Epithelial cell of proximal tubule (primary cell): Measurements from ENCODE around the gene NTSR2. TPM values are rescaled to one million over a fixed set of nuclear protein-coding genes. Genes with fewer than 3 reads are reported as not detected.

Experiments
- DNase-seq: peaks from one replicate; pipeline ENCODE4 v3.0.0-alpha.2; 2011; ENCODE audit warnings: low read depth
- H3K4me3 ChIP-seq: 2 replicates; pipeline ENCODE4 v1.5.1; 2011; ENCODE audit warnings: low read depth, mild to moderate bottlenecking, low read length
- CTCF ChIP-seq: conservative IDR thresholded peaks from 2 replicates; pipeline ENCODE4 v1.5.1; 2012; ENCODE audit warnings: low read depth, mild to moderate bottlenecking, low read length
- total RNA-seq: library from RNA; depleted of rRNA; stranded (reverse); fragments of >200 nt; gene quantifications from 2 replicates; pipeline ENCODE4 v1.2.3, GENCODE V29; 2015

NTSR2 gene
- total RNA-seq, 1 donor from 2014 or later, result not detected

GRCh38 chr2:11691076-11691660 lies 21.2 kb upstream of the NTSR2 start:
- H3K4me3 ChIP-seq, result no peak overlapping the region
- no peak for DNase-seq
- TF ChIP-seq CTCF, result no peak

GRCh38 chr2:11688222-11689069 lies 18.5 kb upstream of the NTSR2 start:
- DNase-seq, result no peak
- peak; percentile 88 for TF ChIP-seq CTCF

GRCh38 chr2:11687736-11688135 lies 17.7 kb upstream of the NTSR2 start:
- DNase-seq, result no peak
- no peak for TF ChIP-seq CTCF
- no peak overlapping the region for H3K4me3 ChIP-seq

More at GRCh38 chr2:11688222-11689069, 18.5 kb upstream of the NTSR2 start:
- H3K4me3 ChIP-seq, result peak overlapping the region; percentile 36

- H3K4me3 ChIP-seq, result no peak overlapping the region
- no peak for TF ChIP-seq CTCF
- DNase-seq, result no peak
Observed at GRCh38 chr2:11685906-11686470, 16.0 kb upstream of the NTSR2 start.

- no peak overlapping the region for H3K4me3 ChIP-seq
- DNase-seq, result no peak
- no peak for TF ChIP-seq CTCF
Observed at GRCh38 chr2:11684894-11685460, 15.0 kb upstream of the NTSR2 start.

- DNase-seq, result no peak
- no peak overlapping the region for H3K4me3 ChIP-seq
- TF ChIP-seq CTCF, result no peak
Observed at GRCh38 chr2:11683966-11684365, 14.0 kb upstream of the NTSR2 start.
